Neural crest cell (in vitro differentiated cells): Measurements from ENCODE around the gene CALCOCO2. TPM values are rescaled to one million over a fixed set of nuclear protein-coding genes. Genes with fewer than 3 reads are reported as not detected.

Source experiments
- DNase-seq: peaks from one replicate; pipeline ENCODE4 v3.0.0; 2021; ENCODE audit warnings: low read depth, mixed read lengths, low spot score
- H3K27ac Mint-ChIP-seq: one replicate; pipeline ENCODE4 v1.8.0; 2021; ENCODE audit warnings: mild to moderate bottlenecking, mixed read lengths; ENCODE audit not compliant: unreplicated experiment
- H3K27me3 Mint-ChIP-seq: 2 replicates; pipeline ENCODE4 v1.8.0; 2021; ENCODE audit warnings: low read depth, mild to moderate bottlenecking, mixed read lengths
- H3K36me3 Mint-ChIP-seq: 2 replicates; pipeline ENCODE4 v1.8.0; 2021; ENCODE audit warnings: low read depth, mild to moderate bottlenecking, mixed read lengths
- H3K4me1 Mint-ChIP-seq: 2 replicates; pipeline ENCODE4 v1.8.0; 2021; ENCODE audit warnings: mixed read lengths
- H3K4me3 Mint-ChIP-seq: one replicate; pipeline ENCODE4 v1.8.0; 2021; ENCODE audit warnings: mild to moderate bottlenecking, mixed read lengths
- H3K9me3 Mint-ChIP-seq: 2 replicates; pipeline ENCODE4 v1.8.0; 2021; ENCODE audit warnings: mixed read lengths
- CTCF ChIP-seq: fragments of 200-600 bp; sonication (generic); conservative IDR thresholded peaks from 2 replicates; pipeline ENCODE4 v1.5.0; 2021; ENCODE audit warnings: antibody characterized with exemption, mild to moderate bottlenecking
- total RNA-seq: library from RNA; stranded (reverse); gene quantifications from 2 replicates; pipeline ENCODE4 v1.2.1, GENCODE V29; 2021

The CALCOCO2 gene
- total RNA-seq, 1 donor from 2014 or later = 35.7 TPM

DNA sequence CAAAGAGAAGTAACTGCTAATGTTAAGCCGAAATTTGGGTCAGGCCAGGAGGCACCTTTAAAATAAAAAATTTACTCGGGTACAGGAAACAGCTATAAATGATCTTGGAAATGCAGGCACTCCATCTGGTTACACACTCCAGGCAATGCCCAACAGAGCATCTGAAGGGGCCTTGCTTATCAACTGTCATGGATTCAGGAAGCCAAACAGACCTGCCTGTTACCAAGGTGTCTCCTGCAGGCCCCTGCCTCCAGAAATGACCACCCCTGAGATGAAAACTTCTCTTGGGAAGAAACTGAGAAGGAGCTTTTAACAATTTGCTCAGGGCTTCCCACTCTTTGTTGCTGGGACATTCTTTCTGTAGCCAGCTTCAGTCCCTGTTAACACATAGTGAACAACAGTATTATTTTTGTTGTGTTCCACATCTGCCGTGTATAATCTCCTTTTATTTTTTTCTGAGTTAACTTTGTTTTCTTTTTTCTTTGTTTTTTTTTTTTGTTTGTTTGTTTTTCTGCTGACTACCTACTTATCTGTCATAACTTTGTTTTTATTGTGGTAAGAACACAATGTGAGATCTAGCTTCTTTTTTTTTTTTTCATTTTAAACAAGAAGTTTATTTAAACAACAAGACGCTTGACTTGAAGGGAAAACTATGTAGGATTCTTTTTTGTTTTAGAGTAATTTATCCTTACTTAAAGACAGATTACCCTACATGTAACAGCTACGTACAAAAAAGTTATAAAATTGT, 43.0 kb downstream of the CALCOCO2 start:
- no peak overlapping the region for H3K4me3 Mint-ChIP-seq
- peaks cover 6% of the 10 kb centered on the region for H3K27me3 Mint-ChIP-seq
- H3K4me1 Mint-ChIP-seq = peaks cover 22% of the 10 kb centered on the region
- no peaks in the 10 kb centered on the region for H3K9me3 Mint-ChIP-seq
- no peak for TF ChIP-seq CTCF
- DNase-seq = no peak
- no peaks in the 10 kb centered on the region for H3K36me3 Mint-ChIP-seq
- no peak overlapping the region for H3K27ac Mint-ChIP-seq

GRCh38 chr17:48878920-48879898, 48.4 kb downstream of the CALCOCO2 start:
- DNase-seq = peak; percentile 62
- H3K27me3 Mint-ChIP-seq = peaks cover 3% of the 10 kb centered on the region
- no peaks in the 10 kb centered on the region for H3K4me1 Mint-ChIP-seq
- no peak overlapping the region for H3K4me3 Mint-ChIP-seq
- H3K9me3 Mint-ChIP-seq = no peaks in the 10 kb centered on the region
- H3K27ac Mint-ChIP-seq = no peak overlapping the region
- peak; percentile 94 for TF ChIP-seq CTCF
- no peaks in the 10 kb centered on the region for H3K36me3 Mint-ChIP-seq

GRCh38 chr17:48882272-48882671, 51.4 kb downstream of the CALCOCO2 start:
- no peaks in the 10 kb centered on the region for H3K9me3 Mint-ChIP-seq
- no peak overlapping the region for H3K27ac Mint-ChIP-seq
- no peak overlapping the region for H3K4me3 Mint-ChIP-seq
- no peak for DNase-seq
- H3K4me1 Mint-ChIP-seq = no peaks in the 10 kb centered on the region
- H3K27me3 Mint-ChIP-seq = peaks cover 3% of the 10 kb centered on the region
- no peak for TF ChIP-seq CTCF
- no peaks in the 10 kb centered on the region for H3K36me3 Mint-ChIP-seq

DNA sequence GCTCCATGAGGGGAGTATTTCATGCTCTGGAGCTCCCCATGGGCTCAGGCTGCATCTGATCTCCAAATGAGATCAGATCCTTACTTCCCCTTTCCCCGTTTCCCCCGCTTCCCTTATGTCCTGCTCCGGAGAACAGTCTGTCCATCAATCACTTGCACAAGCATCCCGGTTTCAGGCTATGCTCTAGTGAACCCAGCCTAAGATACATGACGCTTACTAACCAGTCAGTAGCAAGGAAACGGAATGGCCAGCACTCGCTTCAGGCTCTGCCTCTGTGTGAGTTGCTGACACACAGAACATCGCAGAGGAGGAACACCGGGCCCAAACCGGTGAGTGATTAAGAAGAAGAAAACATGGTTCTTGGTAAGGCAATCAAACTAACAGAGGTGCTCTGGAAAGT, 52.3 kb downstream of the CALCOCO2 start:
- DNase-seq = no peak
- Mint-ChIP-seq H3K27ac (no peak overlapping the region), H3K4me3 (no peak overlapping the region), H3K4me1 (no peaks in the 10 kb centered on the region), H3K27me3 (no peaks in the 10 kb centered on the region), H3K36me3 (no peaks in the 10 kb centered on the region), H3K9me3 (no peaks in the 10 kb centered on the region)
- no peak for TF ChIP-seq CTCF

- no peak overlapping the region for H3K4me3 Mint-ChIP-seq
- DNase-seq = no peak
- peaks cover 3% of the 10 kb centered on the region for H3K27me3 Mint-ChIP-seq
- H3K4me1 Mint-ChIP-seq = peaks cover 28% of the 10 kb centered on the region
- no peak overlapping the region for H3K27ac Mint-ChIP-seq
- TF ChIP-seq CTCF = no peak
- no peaks in the 10 kb centered on the region for H3K9me3 Mint-ChIP-seq
- no peaks in the 10 kb centered on the region for H3K36me3 Mint-ChIP-seq
Observed at GRCh38 chr17:48890086-48890485, 59.3 kb downstream of the CALCOCO2 start.
